ENCODE data around the gene HMCES.
"Not testable (repeated sequence)": the region's sequence is repeated elsewhere in the genome, so short reads cannot be mapped to it uniquely, and the experiment has no call there.

HMCES gene

GRCh38 chr3:129320825-129321487 is 42.3 kb downstream of the HMCES start:
- DNase-seq (ENCODE audit: low read depth): no peak

- no peak for DNase-seq (ENCODE audit: low read depth)
These were observed 43.2 kb downstream of the HMCES start for GRCh38 chr3:129321887-129322286.

GRCh38 chr3:129323651-129324294 is 45.1 kb downstream of the HMCES start:
- DNase-seq (ENCODE audit: low read depth): no peak

- DNase-seq (ENCODE audit: low read depth): no peak
These were observed 46.2 kb downstream of the HMCES start for GRCh38 chr3:129324855-129325254.

- no peak for DNase-seq (ENCODE audit: low read depth)
These were observed 46.7 kb downstream of the HMCES start for GRCh38 chr3:129325383-129325782.

- no peak for DNase-seq (ENCODE audit: low read depth)
These were observed 47.5 kb downstream of the HMCES start for GRCh38 chr3:129326138-129326537.

GRCh38 chr3:129326595-129326994 is 47.9 kb downstream of the HMCES start:
- no peak for DNase-seq (ENCODE audit: low read depth)

GRCh38 chr3:129327510-129327909 is 48.8 kb downstream of the HMCES start:
- no peak for DNase-seq (ENCODE audit: low read depth)

- no peak for DNase-seq (ENCODE audit: low read depth)
These were observed 51.2 kb downstream of the HMCES start for GRCh38 chr3:129329858-129330257.

- no peak for DNase-seq (ENCODE audit: low read depth)
These were observed 51.7 kb downstream of the HMCES start for GRCh38 chr3:129330409-129330808.

- no peak for DNase-seq (ENCODE audit: low read depth)
These were observed 55.2 kb downstream of the HMCES start for GRCh38 chr3:129333891-129334290.

GRCh38 chr3:129336093-129336706 is 57.5 kb downstream of the HMCES start:
- no peak for DNase-seq (ENCODE audit: low read depth)

GRCh38 chr3:129337719-129338118 is 59.0 kb downstream of the HMCES start:
- not testable (repeated sequence) for DNase-seq (ENCODE audit: low read depth)

GRCh38 chr3:129339186-129339585 is 60.5 kb downstream of the HMCES start:
- DNase-seq (ENCODE audit: low read depth): not testable (repeated sequence)

GRCh38 chr3:129339833-129340232 is 61.2 kb downstream of the HMCES start:
- DNase-seq (ENCODE audit: low read depth): not testable (repeated sequence)

GRCh38 chr3:129341331-129342141 is 62.9 kb downstream of the HMCES start:
- no peak for DNase-seq (ENCODE audit: low read depth)

GRCh38 chr3:129343643-129344360 is 65.1 kb downstream of the HMCES start:
- no peak for DNase-seq (ENCODE audit: low read depth)

GRCh38 chr3:129344540-129345220 is 66.0 kb downstream of the HMCES start:
- DNase-seq (ENCODE audit: low read depth): no peak

- DNase-seq (ENCODE audit: low read depth): no peak
These were observed 66.6 kb downstream of the HMCES start for GRCh38 chr3:129345281-129345680.

- DNase-seq (ENCODE audit: low read depth): no peak
These were observed 67.3 kb downstream of the HMCES start for GRCh38 chr3:129345971-129346370.
